Hepatocyte (in vitro differentiated cells): Measurements from ENCODE around the gene SPG21. TPM values are rescaled to one million over a fixed set of nuclear protein-coding genes. Genes with fewer than 3 reads are reported as not detected.

Experiments
- DNase-seq: peaks from one replicate; pipeline ENCODE4 v3.0.0-alpha.2; 2016; ENCODE audit warnings: low spot score
- H2AFZ ChIP-seq: fragments of 200-600 bp; sonication (generic); 2 replicates; pipeline ENCODE4 v1.6.0; 2016; ENCODE audit warnings: antibody characterized with exemption, mild to moderate bottlenecking
- H3K27ac ChIP-seq: fragments of 200-600 bp; sonication (generic); 2 replicates; pipeline ENCODE4 v1.5.1; 2016; ENCODE audit warnings: mild to moderate bottlenecking
- H3K27me3 ChIP-seq: fragments of 200-600 bp; sonication (generic); 2 replicates; pipeline ENCODE4 v1.6.1; 2016
- H3K36me3 ChIP-seq: fragments of 200-600 bp; sonication (generic); replicated peaks from 2 replicates; pipeline ENCODE4 v1.5.1; 2016; ENCODE audit warnings: low read depth; ENCODE audit not compliant: insufficient read depth
- H3K4me1 ChIP-seq: fragments of 200-600 bp; sonication (generic); 2 replicates; pipeline ENCODE4 v1.5.1; 2016; ENCODE audit warnings: mild to moderate bottlenecking, moderate library complexity; ENCODE audit not compliant: insufficient read depth
- H3K4me2 ChIP-seq: fragments of 200-600 bp; sonication (generic); 2 replicates; pipeline ENCODE4 v1.6.0; 2016
- H3K4me3 ChIP-seq: fragments of 200-600 bp; sonication (generic); 2 replicates; pipeline ENCODE4 v1.5.1; 2016; ENCODE audit warnings: mild to moderate bottlenecking
- H3K79me2 ChIP-seq: fragments of 200-600 bp; sonication (generic); 2 replicates; pipeline ENCODE4 v1.6.0; 2017; ENCODE audit warnings: mild to moderate bottlenecking
- H3K9me2 ChIP-seq: fragments of 200-600 bp; sonication (generic); replicated peaks from 2 replicates; pipeline ENCODE4 v1.6.0; 2017; ENCODE audit warnings: mild to moderate bottlenecking; ENCODE audit not compliant: insufficient read depth
- H3K9me3 ChIP-seq: fragments of 200-600 bp; sonication (generic); 2 replicates; pipeline ENCODE4 v1.5.1; 2016; ENCODE audit warnings: low read depth, mild to moderate bottlenecking
- H4K20me1 ChIP-seq: fragments of 200-600 bp; sonication (generic); 2 replicates; pipeline ENCODE4 v1.6.0; 2016; ENCODE audit warnings: mild to moderate bottlenecking; ENCODE audit not compliant: insufficient read depth, poor library complexity, severe bottlenecking
- CTCF ChIP-seq: fragments of 200-600 bp; sonication (generic); IDR thresholded peaks from 2 replicates; pipeline ENCODE4 v1.5.1; 2016; ENCODE audit warnings: antibody characterized with exemption, mild to moderate bottlenecking; ENCODE audit not compliant: poor library complexity
- EZH2 ChIP-seq: fragments of 200-600 bp; sonication (generic); IDR thresholded peaks from 2 replicates; pipeline ENCODE4 v1.6.1; 2016; ENCODE audit warnings: antibody characterized with exemption, mild to moderate bottlenecking, borderline replicate concordance
- EZH2phosphoT487 ChIP-seq: fragments of 200-600 bp; sonication (generic); IDR thresholded peaks from one replicate; pipeline ENCODE4 v1.6.1; 2018; ENCODE audit warnings: antibody characterized with exemption, mild to moderate bottlenecking, low read depth, moderate library complexity; ENCODE audit not compliant: unreplicated experiment, severe bottlenecking
- WGBS: methylation state at CpG from one replicate; pipeline ENCODE4 v1.1.6; 2016; ENCODE audit warnings: low lambda C conversion rate; ENCODE audit errors: missing lambda C conversion rate; 5-methylcytosine and 5-hydroxymethylcytosine counted together
- polyA plus RNA-seq: library from polyadenylated mRNA; unstranded; fragments of >200 nt; fragmentation: Nextera tagmentation; extraction: Ambion mirVana; gene quantifications from 2 replicates; pipeline ENCODE4 v1.2.1, GENCODE V29; 2016
- total RNA-seq: library from RNA; depleted of rRNA; stranded (reverse); fragments of >200 nt; gene quantifications from 2 replicates; pipeline ENCODE4 v1.2.3, GENCODE V29; 2014

Gene SPG21
- total and polyA plus RNA-seq, 2 experiments from 2014 or later = 86.4 to 138 TPM

DNA sequence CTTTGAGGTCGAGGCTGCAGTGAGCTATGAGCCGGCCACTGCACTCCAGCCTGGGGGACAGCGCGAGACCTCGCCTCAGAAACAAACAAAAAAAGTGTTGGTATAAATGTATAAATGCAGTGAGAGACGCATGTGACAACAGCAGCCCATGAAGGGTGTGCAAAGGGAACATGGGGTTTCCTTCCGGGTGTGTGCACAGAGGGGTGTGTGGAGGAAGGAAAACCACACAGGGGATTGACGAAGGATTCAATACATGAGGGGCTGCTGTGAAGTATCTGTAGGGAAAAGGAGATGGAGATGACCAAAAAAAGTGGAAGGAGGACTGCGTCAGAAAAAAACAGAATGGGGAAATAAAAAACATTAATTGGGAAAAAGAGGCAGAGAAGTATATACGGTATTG is 38.6 kb upstream of the SPG21 start:
- Histone ChIP-seq H2AFZ (no peak overlapping the region), H3K4me2 (peak overlapping the region; percentile 95), H3K27ac (no peak overlapping the region), H3K27me3 (no peaks in the 10 kb centered on the region), H3K4me1 (peaks cover 10% of the 10 kb centered on the region), H3K79me2 (peaks cover 24% of the 10 kb centered on the region), H3K9me3 (no peaks in the 10 kb centered on the region), H3K9me2 (no peaks in the 10 kb centered on the region), H3K36me3 (no peaks in the 10 kb centered on the region), H3K4me3 (peak overlapping the region; percentile 93), H4K20me1 (no peaks in the 10 kb centered on the region)
- WGBS = 64% methylated on average over 10 of the region's 10 CpGs
- TF ChIP-seq CTCF (no peak), EZH2phosphoT487 (no peak), EZH2 (no peak)
- no peak for DNase-seq

GRCh38 chr15:65027593-65027992 is 37.9 kb upstream of the SPG21 start:
- WGBS = 97% methylated on average over 1 of the region's 1 CpG
- peaks cover 24% of the 10 kb centered on the region for H3K79me2 ChIP-seq
- no peak overlapping the region for H3K4me3 ChIP-seq
- H3K9me3 ChIP-seq = no peaks in the 10 kb centered on the region
- no peaks in the 10 kb centered on the region for H3K27me3 ChIP-seq
- H3K4me1 ChIP-seq = peaks cover 9% of the 10 kb centered on the region
- no peak for DNase-seq
- H3K36me3 ChIP-seq = no peaks in the 10 kb centered on the region
- TF ChIP-seq EZH2phosphoT487 (no peak), EZH2 (no peak), CTCF (no peak)
- no peaks in the 10 kb centered on the region for H3K9me2 ChIP-seq
- no peak overlapping the region for H3K27ac ChIP-seq
- H3K4me2 ChIP-seq = peak overlapping the region; percentile 95
- no peak overlapping the region for H2AFZ ChIP-seq
- H4K20me1 ChIP-seq = no peaks in the 10 kb centered on the region

DNA sequence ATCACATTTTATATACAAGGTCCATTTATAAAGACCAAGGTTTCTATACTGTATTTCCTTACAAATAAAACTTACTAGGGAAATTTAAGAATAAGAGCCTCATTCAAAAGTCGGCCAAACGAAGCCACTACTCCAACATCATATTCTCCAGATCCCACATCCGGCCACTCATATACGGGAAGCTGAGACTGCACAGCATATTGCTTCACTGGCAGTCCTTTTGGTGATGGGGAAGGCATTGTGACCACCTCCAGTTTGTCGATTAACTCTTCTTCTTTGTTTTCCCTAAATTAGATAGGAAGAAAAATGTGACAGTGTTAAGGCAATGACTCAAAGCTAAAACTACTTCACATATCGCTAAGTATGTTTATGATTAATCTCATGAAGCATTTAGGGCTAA is 37.0 kb upstream of the SPG21 start:
- H3K79me2 ChIP-seq = peaks cover 24% of the 10 kb centered on the region
- no peak for TF ChIP-seq EZH2phosphoT487
- TF ChIP-seq EZH2 = no peak
- no peak for TF ChIP-seq CTCF
- no peak overlapping the region for H3K4me3 ChIP-seq
- H3K9me2 ChIP-seq = no peaks in the 10 kb centered on the region
- peaks cover 9% of the 10 kb centered on the region for H3K4me1 ChIP-seq
- 93% methylated on average over 6 of the region's 6 CpGs for WGBS
- no peaks in the 10 kb centered on the region for H3K27me3 ChIP-seq
- no peak overlapping the region for H3K4me2 ChIP-seq
- no peak overlapping the region for H2AFZ ChIP-seq
- no peak overlapping the region for H3K27ac ChIP-seq
- H4K20me1 ChIP-seq = no peaks in the 10 kb centered on the region
- no peaks in the 10 kb centered on the region for H3K9me3 ChIP-seq
- DNase-seq = no peak
- no peaks in the 10 kb centered on the region for H3K36me3 ChIP-seq

DNA sequence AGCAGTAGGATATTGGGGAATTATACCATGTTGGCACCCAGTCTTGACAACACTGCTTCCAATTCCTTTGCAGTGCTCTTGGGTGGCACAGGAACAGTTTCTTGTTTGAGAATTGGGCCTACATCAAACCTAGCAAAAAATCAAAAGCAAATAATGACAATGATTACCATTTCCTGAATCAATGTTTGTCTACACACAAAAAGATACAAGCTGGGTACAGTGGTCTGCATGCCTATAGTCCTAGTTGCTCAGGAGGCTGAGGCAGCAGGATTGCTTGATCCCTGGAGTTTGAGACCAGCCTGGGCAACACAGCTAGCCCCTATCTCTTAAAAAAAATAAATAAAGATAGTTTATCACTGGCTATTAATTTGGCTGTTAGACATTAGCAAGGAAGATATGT is 31.8 kb upstream of the SPG21 start:
- Histone ChIP-seq H3K27ac (no peak overlapping the region), H3K79me2 (peaks cover 3% of the 10 kb centered on the region), H2AFZ (no peak overlapping the region), H3K9me2 (no peaks in the 10 kb centered on the region), H3K4me2 (no peak overlapping the region), H3K9me3 (no peaks in the 10 kb centered on the region), H4K20me1 (no peaks in the 10 kb centered on the region), H3K4me1 (no peaks in the 10 kb centered on the region), H3K27me3 (no peaks in the 10 kb centered on the region), H3K36me3 (no peaks in the 10 kb centered on the region), H3K4me3 (no peak overlapping the region)
- DNase-seq = no peak
- TF ChIP-seq EZH2 = no peak
- TF ChIP-seq CTCF = no peak
